WTC11 (cell line): ENCODE results near the gene DUSP5. TPM values are rescaled to one million over a fixed set of nuclear protein-coding genes. Genes with fewer than 3 reads are reported as not detected.
A peak's percentile ranks its signal among the peaks of the same experiment; 100 is the strongest.

ENCODE experiments used
- ATAC-seq: fragments of 200-7000 bp; cut with Tn5 transposase; 2 replicates; pipeline ENCODE4 v1.10.0; 2021; ENCODE audit warnings: mild to moderate bottlenecking, moderate library complexity
- CTCF ChIA-PET: fragments of 300-600 bp; sonication (Branson Sonifier 250); formaldehyde crosslinking; loops from one replicate; lab custom pipeline; 2021; ENCODE audit warnings: antibody characterized with exemption; lab: Charles Lee
- POLR2A ChIA-PET: fragments of 350-600 bp; sonication (Branson Sonifier 250); formaldehyde crosslinking; loops from one replicate; lab custom pipeline; 2021; ENCODE audit warnings: antibody characterized with exemption; lab: Charles Lee
- DNase-seq: peaks from one replicate; pipeline ENCODE4 v3.0.0; 2021; ENCODE audit warnings: low spot score
- H3K27ac Mint-ChIP-seq: 2 replicates; pipeline ENCODE4 v1.8.0; 2021; ENCODE audit warnings: mixed read lengths
- H3K27me3 Mint-ChIP-seq: 2 replicates; pipeline ENCODE4 v1.8.0; 2021; ENCODE audit warnings: low read depth, mild to moderate bottlenecking, moderate library complexity, mixed read lengths
- H3K36me3 Mint-ChIP-seq: 2 replicates; pipeline ENCODE4 v1.8.0; 2021; ENCODE audit warnings: mixed read lengths
- H3K4me1 Mint-ChIP-seq: 2 replicates; pipeline ENCODE4 v1.8.0; 2022; ENCODE audit warnings: mixed read lengths
- H3K4me3 Mint-ChIP-seq: 2 replicates; pipeline ENCODE4 v1.8.0; 2021; ENCODE audit warnings: mild to moderate bottlenecking, moderate library complexity, mixed read lengths
- H3K9me3 Mint-ChIP-seq: 2 replicates; pipeline ENCODE4 v1.8.0; 2021; ENCODE audit warnings: mixed read lengths
- ERG ChIP-seq: fragments of 250-450 bp; sonication (Bioruptor Pico); IDR thresholded peaks from 2 replicates; pipeline ENCODE4 v1.8.0; 2021; ENCODE audit warnings: mild to moderate bottlenecking
- ETV6 ChIP-seq: sonication (generic); formaldehyde crosslinking; IDR thresholded peaks from 2 replicates; pipeline ENCODE4 v1.8.1; 2022; ENCODE audit warnings: mild to moderate bottlenecking, missing genetic modification reagents
- FOXJ3 ChIP-seq: sonication (generic); formaldehyde crosslinking; IDR thresholded peaks from 2 replicates; pipeline ENCODE4 v1.9.0; 2021; ENCODE audit warnings: missing genetic modification reagents, mild to moderate bottlenecking, borderline replicate concordance
- GRHL2 ChIP-seq: fragments of 250-450 bp; sonication (Bioruptor Pico); IDR thresholded peaks from 2 replicates; pipeline ENCODE4 v1.8.0; 2022; ENCODE audit warnings: mild to moderate bottlenecking, moderate library complexity; ENCODE audit not compliant: insufficient replicate concordance, severe bottlenecking
- IRF2 ChIP-seq: sonication (generic); formaldehyde crosslinking; IDR thresholded peaks from 2 replicates; pipeline ENCODE4 v1.8.0; 2022; ENCODE audit warnings: low read depth, missing genetic modification reagents, borderline replicate concordance
- SMAD4 ChIP-seq: sonication (generic); formaldehyde crosslinking; IDR thresholded peaks from 2 replicates; pipeline ENCODE4 v1.8.0; 2022; ENCODE audit warnings: mild to moderate bottlenecking, missing genetic modification reagents
- TEAD1 ChIP-seq: sonication (generic); formaldehyde crosslinking; IDR thresholded peaks from 2 replicates; pipeline ENCODE4 v1.8.0; 2022; ENCODE audit warnings: mild to moderate bottlenecking, missing genetic modification reagents
- ZBTB21 ChIP-seq: sonication (generic); formaldehyde crosslinking; IDR thresholded peaks from 2 replicates; pipeline ENCODE4 v1.8.1; 2023; ENCODE audit warnings: mild to moderate bottlenecking, missing genetic modification reagents, borderline replicate concordance
- ZNF281 ChIP-seq: sonication (generic); formaldehyde crosslinking; IDR thresholded peaks from 2 replicates; pipeline ENCODE4 v1.8.0; 2023; ENCODE audit warnings: mild to moderate bottlenecking, missing genetic modification reagents
- total RNA-seq: library from RNA; stranded (reverse); gene quantifications from 3 replicates; pipeline ENCODE4 v1.2.3, GENCODE V29; 2021
- TF ChIP-seq, protein P1 (sequence below): sonication (generic); formaldehyde crosslinking; IDR thresholded peaks from 2 replicates; pipeline ENCODE4 v1.8.1; 2023; ENCODE audit warnings: mild to moderate bottlenecking, missing genetic modification reagents
- TF ChIP-seq, protein P2 (sequence below): sonication (generic); formaldehyde crosslinking; IDR thresholded peaks from 2 replicates; pipeline ENCODE4 v1.8.1; 2023; ENCODE audit warnings: mild to moderate bottlenecking, missing genetic modification reagents, borderline replicate concordance
- TF ChIP-seq, protein P3 (sequence below): sonication (generic); formaldehyde crosslinking; IDR thresholded peaks from 2 replicates; pipeline ENCODE4 v1.8.0; 2022; ENCODE audit warnings: missing genetic modification reagents
- TF ChIP-seq, protein P4 (sequence below): sonication (generic); formaldehyde crosslinking; IDR thresholded peaks from 2 replicates; pipeline ENCODE4 v1.8.0; 2022; ENCODE audit warnings: mild to moderate bottlenecking, missing genetic modification reagents
- TF ChIP-seq, protein P5 (sequence below): sonication (generic); formaldehyde crosslinking; IDR thresholded peaks from 2 replicates; pipeline ENCODE4 v1.8.1; 2022; ENCODE audit warnings: missing genetic modification reagents, borderline replicate concordance
- TF ChIP-seq, protein P6 (sequence below): fragments of 250-450 bp; sonication (Bioruptor Pico); IDR thresholded peaks from 2 replicates; pipeline ENCODE4 v1.9.0; 2021; ENCODE audit warnings: moderate library complexity, mild to moderate bottlenecking, inconsistent platforms, borderline replicate concordance

The DUSP5 gene
- total RNA-seq, 1 experiment from 2014 or later = 55.1 TPM

DNA sequence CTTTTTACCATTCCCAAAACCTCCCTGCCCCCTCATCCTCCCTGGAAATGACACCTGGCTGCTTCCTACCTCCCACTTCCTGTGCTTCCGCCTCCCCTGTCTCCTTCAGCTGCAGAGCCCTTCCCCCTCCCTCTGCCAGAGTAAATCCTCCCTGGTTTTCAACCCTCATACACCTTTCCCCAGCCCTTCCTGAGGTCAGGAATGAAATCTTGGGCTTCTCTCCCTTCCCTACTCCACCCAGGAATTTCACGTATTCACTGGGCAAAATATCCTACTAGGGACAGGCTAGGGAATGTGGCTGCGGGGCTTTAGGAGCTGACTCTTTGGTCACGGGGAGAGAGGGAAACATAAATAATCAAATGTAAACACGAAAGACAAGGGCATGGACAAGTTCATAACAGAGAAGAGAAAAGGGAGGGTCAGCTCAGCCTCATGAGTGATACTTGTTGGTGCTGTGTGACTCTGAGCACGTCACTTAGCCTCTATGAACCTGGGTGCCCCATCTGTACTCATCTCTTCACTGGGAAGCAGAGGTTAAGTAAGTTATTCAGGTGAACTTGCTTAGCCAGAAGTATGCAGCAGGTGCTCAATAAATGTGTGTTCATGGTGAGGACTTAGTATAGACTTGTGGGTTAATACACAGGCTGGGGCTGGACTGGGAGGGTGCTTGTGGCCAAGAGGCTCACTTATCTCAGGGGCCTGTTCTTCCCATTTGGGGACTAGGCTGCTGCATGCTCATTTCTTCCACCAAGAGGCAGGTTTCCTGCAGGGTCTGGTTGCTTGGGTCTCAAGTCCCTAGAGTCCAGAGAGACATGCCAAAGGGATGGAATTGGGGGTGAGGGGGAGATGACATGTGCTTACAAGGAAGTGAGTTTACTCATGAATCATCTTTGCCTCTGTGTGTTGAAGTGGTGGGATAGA lies 10.0 kb upstream of the DUSP5 start:
- POLR2A ChIA-PET = interaction anchor here (0.7 to 1.6 kb wide), 3 partner anchors 9 to 182 kb away, joined by 3 to 8 read pairs (median 4); partner anchors contain the start of gene SMNDC1
- Mint-ChIP-seq H3K27ac (peak overlapping the region; percentile 97), H3K9me3 (no peaks in the 10 kb centered on the region), H3K27me3 (no peaks in the 10 kb centered on the region), H3K4me3 (peak overlapping the region; percentile 51), H3K36me3 (no peaks in the 10 kb centered on the region), H3K4me1 (peaks cover 66% of the 10 kb centered on the region)
- ATAC-seq (peak; percentile 87), DNase-seq (peak; percentile 53)
- CTCF ChIA-PET = interaction anchor here (0.9 to 1.7 kb wide), 4 partner anchors 11 to 133 kb away, joined by 3 to 10 read pairs (median 4); no protein-coding TSS in a partner anchor
- TF ChIP-seq FOXJ3 (no peak), TEAD1 (peak; percentile 57; the same call in 1 of the 2 replicates), ZBTB21 (CRISPR knock-in tag) (0 out of 2 replicates have a peak, but pooled peaks have one; percentile 26), ZNF281 (peak; percentile 92), ETV6 (peak; percentile 100)
- TF ChIP-seq, protein P1, sequence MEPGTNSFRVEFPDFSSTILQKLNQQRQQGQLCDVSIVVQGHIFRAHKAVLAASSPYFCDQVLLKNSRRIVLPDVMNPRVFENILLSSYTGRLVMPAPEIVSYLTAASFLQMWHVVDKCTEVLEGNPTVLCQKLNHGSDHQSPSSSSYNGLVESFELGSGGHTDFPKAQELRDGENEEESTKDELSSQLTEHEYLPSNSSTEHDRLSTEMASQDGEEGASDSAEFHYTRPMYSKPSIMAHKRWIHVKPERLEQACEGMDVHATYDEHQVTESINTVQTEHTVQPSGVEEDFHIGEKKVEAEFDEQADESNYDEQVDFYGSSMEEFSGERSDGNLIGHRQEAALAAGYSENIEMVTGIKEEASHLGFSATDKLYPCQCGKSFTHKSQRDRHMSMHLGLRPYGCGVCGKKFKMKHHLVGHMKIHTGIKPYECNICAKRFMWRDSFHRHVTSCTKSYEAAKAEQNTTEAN (CRISPR knock-in tag) = no peak
- TF ChIP-seq, protein P2, sequence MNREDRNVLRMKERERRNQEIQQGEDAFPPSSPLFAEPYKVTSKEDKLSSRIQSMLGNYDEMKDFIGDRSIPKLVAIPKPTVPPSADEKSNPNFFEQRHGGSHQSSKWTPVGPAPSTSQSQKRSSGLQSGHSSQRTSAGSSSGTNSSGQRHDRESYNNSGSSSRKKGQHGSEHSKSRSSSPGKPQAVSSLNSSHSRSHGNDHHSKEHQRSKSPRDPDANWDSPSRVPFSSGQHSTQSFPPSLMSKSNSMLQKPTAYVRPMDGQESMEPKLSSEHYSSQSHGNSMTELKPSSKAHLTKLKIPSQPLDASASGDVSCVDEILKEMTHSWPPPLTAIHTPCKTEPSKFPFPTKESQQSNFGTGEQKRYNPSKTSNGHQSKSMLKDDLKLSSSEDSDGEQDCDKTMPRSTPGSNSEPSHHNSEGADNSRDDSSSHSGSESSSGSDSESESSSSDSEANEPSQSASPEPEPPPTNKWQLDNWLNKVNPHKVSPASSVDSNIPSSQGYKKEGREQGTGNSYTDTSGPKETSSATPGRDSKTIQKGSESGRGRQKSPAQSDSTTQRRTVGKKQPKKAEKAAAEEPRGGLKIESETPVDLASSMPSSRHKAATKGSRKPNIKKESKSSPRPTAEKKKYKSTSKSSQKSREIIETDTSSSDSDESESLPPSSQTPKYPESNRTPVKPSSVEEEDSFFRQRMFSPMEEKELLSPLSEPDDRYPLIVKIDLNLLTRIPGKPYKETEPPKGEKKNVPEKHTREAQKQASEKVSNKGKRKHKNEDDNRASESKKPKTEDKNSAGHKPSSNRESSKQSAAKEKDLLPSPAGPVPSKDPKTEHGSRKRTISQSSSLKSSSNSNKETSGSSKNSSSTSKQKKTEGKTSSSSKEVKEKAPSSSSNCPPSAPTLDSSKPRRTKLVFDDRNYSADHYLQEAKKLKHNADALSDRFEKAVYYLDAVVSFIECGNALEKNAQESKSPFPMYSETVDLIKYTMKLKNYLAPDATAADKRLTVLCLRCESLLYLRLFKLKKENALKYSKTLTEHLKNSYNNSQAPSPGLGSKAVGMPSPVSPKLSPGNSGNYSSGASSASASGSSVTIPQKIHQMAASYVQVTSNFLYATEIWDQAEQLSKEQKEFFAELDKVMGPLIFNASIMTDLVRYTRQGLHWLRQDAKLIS = peak; percentile 82; the same call in 1 of the 2 replicates

GRCh38 chr10:110488332-110488681 lies 9.4 kb upstream of the DUSP5 start:
- no peak overlapping the region for H3K4me3 Mint-ChIP-seq
- no peak for ATAC-seq
- POLR2A ChIA-PET = interaction anchor here (1.6 kb wide), 1 partner anchor 8 kb away, joined by 4 read pairs; no protein-coding TSS in a partner anchor
- CTCF ChIA-PET = no interaction called here
- H3K36me3 Mint-ChIP-seq = no peaks in the 10 kb centered on the region
- peak overlapping the region; percentile 97; the same call in 1 of the 2 replicates for H3K27ac Mint-ChIP-seq
- DNase-seq = no peak
- H3K9me3 Mint-ChIP-seq = no peaks in the 10 kb centered on the region
- no peaks in the 10 kb centered on the region for H3K27me3 Mint-ChIP-seq
- peaks cover 70% of the 10 kb centered on the region for H3K4me1 Mint-ChIP-seq
- TF ChIP-seq, protein P3, sequence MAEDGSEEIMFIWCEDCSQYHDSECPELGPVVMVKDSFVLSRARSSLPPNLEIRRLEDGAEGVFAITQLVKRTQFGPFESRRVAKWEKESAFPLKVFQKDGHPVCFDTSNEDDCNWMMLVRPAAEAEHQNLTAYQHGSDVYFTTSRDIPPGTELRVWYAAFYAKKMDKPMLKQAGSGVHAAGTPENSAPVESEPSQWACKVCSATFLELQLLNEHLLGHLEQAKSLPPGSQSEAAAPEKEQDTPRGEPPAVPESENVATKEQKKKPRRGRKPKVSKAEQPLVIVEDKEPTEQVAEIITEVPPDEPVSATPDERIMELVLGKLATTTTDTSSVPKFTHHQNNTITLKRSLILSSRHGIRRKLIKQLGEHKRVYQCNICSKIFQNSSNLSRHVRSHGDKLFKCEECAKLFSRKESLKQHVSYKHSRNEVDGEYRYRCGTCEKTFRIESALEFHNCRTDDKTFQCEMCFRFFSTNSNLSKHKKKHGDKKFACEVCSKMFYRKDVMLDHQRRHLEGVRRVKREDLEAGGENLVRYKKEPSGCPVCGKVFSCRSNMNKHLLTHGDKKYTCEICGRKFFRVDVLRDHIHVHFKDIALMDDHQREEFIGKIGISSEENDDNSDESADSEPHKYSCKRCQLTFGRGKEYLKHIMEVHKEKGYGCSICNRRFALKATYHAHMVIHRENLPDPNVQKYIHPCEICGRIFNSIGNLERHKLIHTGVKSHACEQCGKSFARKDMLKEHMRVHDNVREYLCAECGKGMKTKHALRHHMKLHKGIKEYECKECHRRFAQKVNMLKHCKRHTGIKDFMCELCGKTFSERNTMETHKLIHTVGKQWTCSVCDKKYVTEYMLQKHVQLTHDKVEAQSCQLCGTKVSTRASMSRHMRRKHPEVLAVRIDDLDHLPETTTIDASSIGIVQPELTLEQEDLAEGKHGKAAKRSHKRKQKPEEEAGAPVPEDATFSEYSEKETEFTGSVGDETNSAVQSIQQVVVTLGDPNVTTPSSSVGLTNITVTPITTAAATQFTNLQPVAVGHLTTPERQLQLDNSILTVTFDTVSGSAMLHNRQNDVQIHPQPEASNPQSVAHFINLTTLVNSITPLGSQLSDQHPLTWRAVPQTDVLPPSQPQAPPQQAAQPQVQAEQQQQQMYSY (CRISPR knock-in tag) = no peak
- TF ChIP-seq, protein P4, sequence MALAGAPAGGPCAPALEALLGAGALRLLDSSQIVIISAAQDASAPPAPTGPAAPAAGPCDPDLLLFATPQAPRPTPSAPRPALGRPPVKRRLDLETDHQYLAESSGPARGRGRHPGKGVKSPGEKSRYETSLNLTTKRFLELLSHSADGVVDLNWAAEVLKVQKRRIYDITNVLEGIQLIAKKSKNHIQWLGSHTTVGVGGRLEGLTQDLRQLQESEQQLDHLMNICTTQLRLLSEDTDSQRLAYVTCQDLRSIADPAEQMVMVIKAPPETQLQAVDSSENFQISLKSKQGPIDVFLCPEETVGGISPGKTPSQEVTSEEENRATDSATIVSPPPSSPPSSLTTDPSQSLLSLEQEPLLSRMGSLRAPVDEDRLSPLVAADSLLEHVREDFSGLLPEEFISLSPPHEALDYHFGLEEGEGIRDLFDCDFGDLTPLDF (CRISPR knock-in tag) = no peak
- no peak for TF ChIP-seq TEAD1
- TF ChIP-seq, protein P5, sequence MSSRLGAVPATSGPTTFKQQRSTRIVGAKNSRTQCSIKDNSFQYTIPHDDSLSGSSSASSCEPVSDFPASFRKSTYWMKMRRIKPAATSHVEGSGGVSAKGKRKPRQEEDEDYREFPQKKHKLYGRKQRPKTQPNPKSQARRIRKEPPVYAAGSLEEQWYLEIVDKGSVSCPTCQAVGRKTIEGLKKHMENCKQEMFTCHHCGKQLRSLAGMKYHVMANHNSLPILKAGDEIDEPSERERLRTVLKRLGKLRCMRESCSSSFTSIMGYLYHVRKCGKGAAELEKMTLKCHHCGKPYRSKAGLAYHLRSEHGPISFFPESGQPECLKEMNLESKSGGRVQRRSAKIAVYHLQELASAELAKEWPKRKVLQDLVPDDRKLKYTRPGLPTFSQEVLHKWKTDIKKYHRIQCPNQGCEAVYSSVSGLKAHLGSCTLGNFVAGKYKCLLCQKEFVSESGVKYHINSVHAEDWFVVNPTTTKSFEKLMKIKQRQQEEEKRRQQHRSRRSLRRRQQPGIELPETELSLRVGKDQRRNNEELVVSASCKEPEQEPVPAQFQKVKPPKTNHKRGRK = no peak
- TF ChIP-seq SMAD4 (CRISPR knock-in tag) = no peak
- no peak for TF ChIP-seq GRHL2 (CRISPR knock-in tag)
- TF ChIP-seq, protein P6, sequence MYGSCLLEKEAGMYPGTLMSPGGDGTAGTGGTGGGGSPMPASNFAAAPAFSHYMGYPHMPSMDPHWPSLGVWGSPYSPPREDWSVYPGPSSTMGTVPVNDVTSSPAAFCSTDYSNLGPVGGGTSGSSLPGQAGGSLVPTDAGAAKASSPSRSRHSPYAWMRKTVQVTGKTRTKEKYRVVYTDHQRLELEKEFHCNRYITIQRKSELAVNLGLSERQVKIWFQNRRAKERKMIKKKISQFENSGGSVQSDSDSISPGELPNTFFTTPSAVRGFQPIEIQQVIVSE = no peak
- no peak for TF ChIP-seq IRF2 (CRISPR knock-in tag)
- TF ChIP-seq ERG = no peak
